Measurements from ENCODE around the gene CHRNB2. TPM values are rescaled to one million over a fixed set of nuclear protein-coding genes. Genes with fewer than 3 reads are reported as not detected.

CHRNB2 gene
- total RNA-seq, 1 donor from 2014 or later: under 0.01 TPM

DNA sequence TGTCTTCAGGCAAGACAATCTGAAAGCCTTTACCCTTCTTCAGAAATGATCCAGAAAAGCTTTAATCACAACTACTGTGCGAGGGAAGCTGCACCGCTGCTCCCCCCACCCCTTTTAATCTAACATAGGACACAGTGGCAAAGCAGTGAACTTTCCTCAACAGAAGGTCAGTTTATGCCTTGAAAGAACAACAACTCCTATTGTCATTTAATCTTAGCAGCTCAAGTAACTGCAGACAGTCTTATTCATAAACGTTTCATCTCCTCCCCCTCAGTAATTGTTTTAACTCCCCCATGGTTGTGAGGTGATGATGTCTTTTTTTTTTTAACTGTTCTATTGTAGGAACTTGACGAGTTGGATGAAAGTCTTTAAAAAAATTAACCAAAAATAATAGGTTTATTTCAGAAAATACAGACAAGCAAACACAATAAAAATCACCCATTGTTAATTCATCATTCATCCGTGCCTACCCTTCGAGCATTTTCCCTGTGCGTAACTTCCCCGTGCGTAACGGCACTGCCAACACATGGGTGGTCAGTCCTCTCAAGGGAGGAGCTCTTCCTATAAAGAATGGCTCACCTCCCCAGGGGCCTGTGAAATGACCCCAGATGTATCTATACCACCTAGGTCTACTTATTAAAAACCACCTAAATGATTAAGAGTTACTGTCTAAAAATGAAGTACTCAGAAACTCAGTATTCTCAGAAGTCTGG is 43.7 kb downstream of the CHRNB2 start:
- DNase-seq: peak; percentile 26

DNA sequence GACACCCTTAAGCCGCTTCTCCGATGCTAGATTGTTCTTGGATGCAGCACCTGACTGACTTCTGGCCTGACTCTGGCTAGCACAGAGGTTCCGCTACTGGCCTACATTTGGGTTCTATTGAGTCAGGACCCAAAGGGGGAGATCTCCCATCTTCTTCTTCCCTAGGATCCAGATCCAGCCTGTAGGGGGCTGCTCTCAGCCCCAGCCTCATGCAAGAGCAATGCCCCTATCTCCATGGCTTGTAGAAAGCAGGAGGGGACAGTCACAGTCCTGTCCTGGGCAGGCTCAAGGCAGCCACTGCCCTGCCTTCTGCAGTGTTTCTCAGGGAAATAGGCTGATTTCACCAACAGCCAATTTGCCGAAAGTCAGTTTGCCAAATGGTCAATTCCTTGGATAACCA is 46.7 kb downstream of the CHRNB2 start:
- DNase-seq: no peak

DNA sequence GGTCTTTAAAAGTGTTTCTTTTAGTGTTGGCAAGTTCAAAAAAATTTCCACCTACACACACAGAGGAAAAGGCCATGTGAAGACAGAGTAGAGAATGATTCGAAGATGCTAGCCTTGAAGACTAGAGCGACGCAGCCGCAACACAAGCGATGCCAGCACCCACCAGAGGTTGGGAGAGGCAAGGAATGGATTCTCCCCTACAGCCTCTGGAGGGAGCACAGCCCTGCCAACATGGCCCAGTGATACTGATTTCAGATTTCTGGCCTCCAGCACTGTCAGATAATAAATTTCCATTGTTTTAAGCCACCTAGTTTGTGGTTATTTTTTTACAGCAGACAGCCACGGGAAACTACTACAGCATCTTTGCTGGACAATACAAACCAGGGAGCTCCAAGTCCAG is 47.3 kb downstream of the CHRNB2 start:
- DNase-seq: no peak

DNA sequence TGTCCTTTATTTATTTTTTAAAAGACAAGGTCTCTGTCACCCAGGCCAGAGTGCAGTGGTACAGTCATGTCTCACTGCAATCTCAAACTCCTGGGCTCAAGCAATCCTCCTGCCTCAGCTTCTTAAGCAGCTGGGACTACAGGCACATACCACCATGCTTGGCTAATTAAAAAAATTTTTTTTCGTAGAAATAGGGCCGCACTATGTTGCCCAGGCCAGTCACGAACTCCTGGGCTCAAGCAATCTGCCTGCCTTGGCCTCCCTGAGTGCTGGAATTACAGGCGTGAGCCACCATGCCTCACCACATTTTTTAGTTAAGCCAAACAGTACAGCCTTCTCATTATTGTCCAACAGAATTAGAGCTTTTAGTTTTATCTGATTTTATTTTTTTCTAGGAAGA is 47.8 kb downstream of the CHRNB2 start:
- no peak for DNase-seq

DNA sequence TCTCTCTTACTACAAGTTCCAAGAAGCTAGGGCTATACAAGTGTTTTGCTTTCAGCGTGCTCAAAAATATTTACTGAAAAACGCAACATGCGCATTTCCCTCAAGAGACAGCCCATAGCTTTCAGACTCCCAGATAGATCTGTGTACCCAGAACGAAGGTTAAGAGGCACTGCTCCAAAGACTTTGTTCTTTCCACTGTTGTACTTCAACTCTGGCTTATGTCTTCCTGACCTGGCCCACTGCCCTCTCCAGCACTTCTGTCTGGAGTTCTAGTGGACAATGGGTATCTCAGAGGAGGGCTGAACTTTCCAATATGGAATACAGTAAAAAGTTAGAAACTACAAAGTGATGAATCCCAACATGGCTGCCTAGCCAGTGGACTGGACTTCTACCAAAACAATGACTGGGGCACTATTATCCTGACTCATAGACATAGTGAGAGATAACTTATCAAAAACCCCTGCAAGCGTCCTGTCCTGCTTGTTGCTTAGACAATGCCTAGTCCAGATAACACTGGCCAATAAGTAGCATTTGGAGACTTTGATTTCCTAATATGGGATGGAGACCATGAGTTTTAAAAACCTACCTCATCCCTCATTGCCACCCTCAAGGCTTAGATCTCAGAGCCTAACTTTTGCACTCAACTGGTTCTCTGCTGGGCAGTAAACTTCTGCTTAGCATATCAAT is 49.2 kb downstream of the CHRNB2 start:
- peak; percentile 43 for DNase-seq

- DNase-seq: no peak
Observed at GRCh38 chr1:154619181-154619948, 51.8 kb downstream of the CHRNB2 start.

DNA sequence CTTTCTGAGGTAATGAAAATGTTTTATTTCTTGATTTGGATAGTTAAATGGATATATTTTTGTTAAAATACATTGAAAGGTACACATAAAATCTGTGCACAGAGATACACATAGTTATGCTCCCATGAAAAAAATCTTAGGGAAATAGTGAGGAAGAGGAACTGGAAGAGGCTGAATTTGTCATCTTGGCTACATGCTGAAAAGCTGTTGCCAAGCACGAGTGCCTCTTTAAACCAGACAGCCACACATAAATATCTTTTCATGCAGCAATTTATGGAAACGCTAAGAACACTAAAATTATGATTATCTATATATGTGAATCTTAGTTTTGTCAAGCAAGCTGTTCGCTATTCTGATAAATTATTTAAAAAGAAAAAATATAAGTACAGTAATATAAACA is 53.2 kb downstream of the CHRNB2 start:
- no peak for DNase-seq

- DNase-seq: no peak
Observed at GRCh38 chr1:154621875-154622274, 54.3 kb downstream of the CHRNB2 start.

DNA sequence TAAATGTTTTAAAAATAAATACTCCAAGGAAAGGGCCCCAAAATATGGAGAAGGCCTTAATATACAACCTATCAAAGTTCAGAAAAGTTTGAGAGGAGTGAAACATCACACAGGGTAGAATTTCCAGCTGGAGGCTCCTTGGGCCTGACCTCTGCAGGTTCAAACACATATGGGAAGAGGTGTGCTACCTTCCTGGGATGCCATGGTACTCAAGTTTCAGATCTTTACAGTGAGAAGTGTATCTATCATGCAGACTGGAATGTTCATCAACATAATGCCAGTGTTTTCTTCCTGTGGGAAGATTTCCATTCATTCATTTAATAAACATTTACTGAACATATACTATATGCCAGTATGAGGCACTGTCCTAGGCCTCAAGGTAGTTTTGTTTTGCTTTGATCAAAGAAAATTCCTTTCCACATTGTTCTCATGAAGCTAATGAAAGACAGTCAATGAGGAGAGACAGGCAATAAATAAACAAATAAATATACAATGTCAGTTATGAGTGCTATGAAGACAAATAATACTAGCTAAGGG is 55.0 kb downstream of the CHRNB2 start:
- no peak for DNase-seq

GRCh38 chr1:154623358-154623757 is 55.8 kb downstream of the CHRNB2 start:
- no peak for DNase-seq

GRCh38 chr1:154624746-154625643 is 57.4 kb downstream of the CHRNB2 start:
- DNase-seq: no peak

GRCh38 chr1:154626456-154627256 is 59.1 kb downstream of the CHRNB2 start:
- DNase-seq: no peak

DNA sequence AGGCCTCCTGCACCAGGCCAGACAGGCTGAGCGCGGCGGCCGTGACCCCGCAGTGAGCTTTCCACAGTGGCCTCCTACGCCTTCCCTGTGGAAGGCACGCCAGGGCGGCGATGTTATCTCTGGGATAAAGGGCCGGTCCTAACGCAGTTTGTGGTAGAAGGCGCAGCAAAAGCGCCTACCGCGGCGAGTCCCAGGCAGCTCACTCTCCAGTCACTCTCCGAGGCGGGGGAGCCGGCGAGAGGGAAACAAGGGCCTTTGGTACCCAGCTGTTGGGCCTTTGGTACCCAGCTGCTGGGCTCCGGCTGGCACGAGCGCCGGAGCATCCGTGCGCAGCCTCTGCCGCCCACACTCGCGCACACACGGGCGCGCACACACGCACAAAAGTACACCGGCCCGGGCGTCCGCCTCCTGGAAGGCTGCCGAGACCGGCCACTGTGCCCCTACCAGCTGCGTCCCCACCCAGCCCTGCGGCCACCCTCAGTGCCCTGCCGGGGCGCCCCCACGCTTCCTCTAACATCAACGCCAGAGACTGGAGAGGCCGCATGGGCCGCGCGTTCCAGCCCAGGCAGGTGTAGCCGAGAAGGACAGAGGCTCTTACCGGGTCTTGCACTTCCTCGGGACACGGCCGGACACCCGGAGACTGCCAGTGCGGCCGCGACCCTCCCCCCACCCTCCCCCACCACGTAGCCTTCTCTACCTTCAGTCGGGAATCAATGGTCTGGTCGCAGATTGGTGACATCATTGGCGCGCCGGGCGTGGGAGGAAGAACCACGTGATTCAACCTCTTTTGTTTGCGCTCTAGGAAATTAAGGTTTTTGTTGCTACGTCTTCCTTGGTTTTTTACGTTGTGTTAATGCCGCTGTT is 59.9 kb downstream of the CHRNB2 start:
- DNase-seq: peak; percentile 95

GRCh38 chr1:154628121-154628405 is 60.5 kb downstream of the CHRNB2 start:
- DNase-seq: no peak

DNA sequence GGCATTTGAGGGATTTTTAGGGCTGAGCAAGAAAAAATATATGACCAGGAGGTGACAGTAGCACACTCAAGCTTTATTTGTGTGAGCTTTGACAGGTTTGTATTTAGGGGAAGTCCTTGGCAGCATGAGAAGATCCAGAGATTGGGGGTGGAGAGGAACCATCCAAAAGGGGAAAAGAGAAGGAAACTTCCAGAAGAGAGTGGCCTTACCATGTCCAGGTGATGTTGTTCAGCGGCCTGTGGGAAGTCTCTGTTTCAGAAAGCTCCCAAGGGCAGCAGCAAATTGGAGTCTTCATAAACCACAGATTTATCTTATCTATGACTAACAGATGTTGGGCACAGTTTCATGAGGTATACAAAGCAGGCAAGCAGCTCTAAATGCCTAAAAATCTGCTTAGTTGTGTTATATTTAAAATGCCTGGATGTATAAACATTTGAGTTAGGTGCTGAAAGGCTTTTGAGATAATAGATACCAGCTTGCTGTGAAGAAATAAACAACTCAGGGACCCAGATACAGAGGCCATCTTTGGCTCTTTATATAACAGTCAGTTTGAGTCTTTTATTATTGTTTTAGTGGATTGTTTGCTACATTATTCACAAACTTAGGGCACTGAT is 61.6 kb downstream of the CHRNB2 start:
- DNase-seq: no peak

Other genes starting within 250 kb of the CHRNB2 start
- not detected in 2 replicates for gene AQP10, start 246.7 kb upstream of the CHRNB2 start, total RNA-seq
- 90.0 and 108 TPM in 2 replicates for gene ATP8B2, start 242.3 kb upstream of the CHRNB2 start, total RNA-seq
- 23.3 and 25.2 TPM in 2 replicates for gene IL6R, start 162.4 kb upstream of the CHRNB2 start, total RNA-seq
- 5.3 and 6.0 TPM in 2 replicates for gene TDRD10, start 65.6 kb upstream of the CHRNB2 start, total RNA-seq
- 108 and 177 TPM in 2 replicates for gene SHE, start 65.4 kb upstream of the CHRNB2 start, total RNA-seq
- 41.7 and 58.8 TPM in 2 replicates for gene UBE2Q1, start 9.1 kb upstream of the CHRNB2 start, total RNA-seq
- 85.4 and 108 TPM in 2 replicates for gene ADAR, start 40.4 kb downstream of the CHRNB2 start, total RNA-seq